ENCODE measurements around the gene SLIT1. TPM values are rescaled to one million over a fixed set of nuclear protein-coding genes. Genes with fewer than 3 reads are reported as not detected.

SLIT1 gene
- total and polyA plus RNA-seq, 2 donors (not counting 1 experiment from before 2014, with no cell fraction given) = 0.15 to 0.49 TPM

GRCh38 chr10:97222326-97222961 is 36.7 kb upstream of the SLIT1 start:
- no peak overlapping the region for H3K9ac ChIP-seq (ENCODE audit: low read length)
- no peaks in the 10 kb centered on the region for H3K79me2 ChIP-seq (ENCODE audit: control insufficient read depth, insufficient read depth, low read length)
- H3K27ac ChIP-seq (ENCODE audit: low read length in 2 of 2) = no peak overlapping the region
- H2AFZ ChIP-seq (ENCODE audit: insufficient read depth, low read depth, low read length, poor library complexity, severe bottlenecking) = no peak overlapping the region
- H3K4me3 Mint-ChIP-seq = no peak overlapping the region
- H3K4me1 ChIP-seq (ENCODE audit: control insufficient read depth in 2 of 2, insufficient read depth in 2 of 2, low read length in 2 of 2) = no peaks in the 10 kb centered on the region
- peaks cover 2 to 34% of the 10 kb centered on the region in 2 experiments for H3K36me3 ChIP-seq (replicated peaks in 1 of 2; ENCODE audit: control extremely low read depth in 1 of 2, control insufficient read depth in 1 of 2, extremely low read depth in 1 of 2, insufficient read depth in 2 of 2, low read length in 1 of 2)
- no peak overlapping the region for H3K27ac Mint-ChIP-seq
- POLR2A ChIA-PET = no interaction called here
- no peak overlapping the region for H3K4me2 ChIP-seq (replicated peaks; ENCODE audit: low read depth, low read length, poor library complexity, severe bottlenecking)
- DNase-seq (no peak), ATAC-seq (ENCODE audit: low read depth) (no peak)
- 97% methylated on average over 5 of the region's 6 CpGs for WGBS (ENCODE audit: insufficient coverage)
- intact Hi-C loops (cut with micrococcal nuclease) = no loop called here
- no peaks in the 10 kb centered on the region for H3K27me3 Mint-ChIP-seq
- H3K27me3 ChIP-seq (replicated peaks in 1 of 4; ENCODE audit: control extremely low read depth in 1 of 4, control insufficient read depth in 3 of 4, insufficient read depth in 4 of 4, low read length in 3 of 4) = no peaks in the 10 kb centered on the region
- no peak overlapping the region for H3K4me3 ChIP-seq (ENCODE audit: control extremely low read depth in 1 of 5, extremely low read depth in 1 of 5, insufficient read depth in 1 of 5, low read depth in 2 of 5, low read length in 4 of 5)
- TF ChIP-seq EZH2 (IDR thresholded peaks at IDR 0.05; ENCODE audit: borderline replicate concordance, insufficient read depth, low read depth, low read length, poor library complexity, severe bottlenecking) = no peak
- TF ChIP-seq, protein P1, sequence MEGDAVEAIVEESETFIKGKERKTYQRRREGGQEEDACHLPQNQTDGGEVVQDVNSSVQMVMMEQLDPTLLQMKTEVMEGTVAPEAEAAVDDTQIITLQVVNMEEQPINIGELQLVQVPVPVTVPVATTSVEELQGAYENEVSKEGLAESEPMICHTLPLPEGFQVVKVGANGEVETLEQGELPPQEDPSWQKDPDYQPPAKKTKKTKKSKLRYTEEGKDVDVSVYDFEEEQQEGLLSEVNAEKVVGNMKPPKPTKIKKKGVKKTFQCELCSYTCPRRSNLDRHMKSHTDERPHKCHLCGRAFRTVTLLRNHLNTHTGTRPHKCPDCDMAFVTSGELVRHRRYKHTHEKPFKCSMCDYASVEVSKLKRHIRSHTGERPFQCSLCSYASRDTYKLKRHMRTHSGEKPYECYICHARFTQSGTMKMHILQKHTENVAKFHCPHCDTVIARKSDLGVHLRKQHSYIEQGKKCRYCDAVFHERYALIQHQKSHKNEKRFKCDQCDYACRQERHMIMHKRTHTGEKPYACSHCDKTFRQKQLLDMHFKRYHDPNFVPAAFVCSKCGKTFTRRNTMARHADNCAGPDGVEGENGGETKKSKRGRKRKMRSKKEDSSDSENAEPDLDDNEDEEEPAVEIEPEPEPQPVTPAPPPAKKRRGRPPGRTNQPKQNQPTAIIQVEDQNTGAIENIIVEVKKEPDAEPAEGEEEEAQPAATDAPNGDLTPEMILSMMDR (IDR thresholded peaks at IDR 0.05) = no peak
- H3K4me1 Mint-ChIP-seq = no peaks in the 10 kb centered on the region
- H3K9me3 ChIP-seq (ENCODE audit: control extremely low read depth in 1 of 3, control insufficient read depth in 2 of 3, insufficient read depth in 1 of 3, low read length in 2 of 3) = no peaks in the 10 kb centered on the region
- H3K9me3 Mint-ChIP-seq (ENCODE audit: insufficient read depth) = no peaks in the 10 kb centered on the region
- no peaks in the 10 kb centered on the region for H4K20me1 ChIP-seq (ENCODE audit: control insufficient read depth, insufficient read depth, low read length, poor library complexity, severe bottlenecking)
- CTCF ChIA-PET = interaction anchor here (0.9 to 3.4 kb wide), 3 partner anchors 12 to 149 kb away, joined by 3 to 22 read pairs (median 4); no protein-coding TSS in a partner anchor

- ATAC-seq (ENCODE audit: low read depth) = no peak
- Histone ChIP-seq H3K9ac (ENCODE audit: low read length) (no peak overlapping the region), H3K27me3 (replicated peaks in 1 of 4; ENCODE audit: control extremely low read depth in 1 of 4, control insufficient read depth in 3 of 4, insufficient read depth in 4 of 4, low read length in 3 of 4) (no peaks in the 10 kb centered on the region), H3K4me3 (ENCODE audit: control extremely low read depth in 1 of 5, extremely low read depth in 1 of 5, insufficient read depth in 1 of 5, low read depth in 2 of 5, low read length in 4 of 5) (no peak overlapping the region), H3K9me3 (ENCODE audit: control extremely low read depth in 1 of 3, control insufficient read depth in 2 of 3, insufficient read depth in 1 of 3, low read length in 2 of 3) (no peaks in the 10 kb centered on the region), H3K27ac (ENCODE audit: low read length in 2 of 2) (no peak overlapping the region), H3K79me2 (ENCODE audit: control insufficient read depth, insufficient read depth, low read length) (no peaks in the 10 kb centered on the region), H4K20me1 (ENCODE audit: control insufficient read depth, insufficient read depth, low read length, poor library complexity, severe bottlenecking) (no peaks in the 10 kb centered on the region), H3K4me1 (ENCODE audit: control insufficient read depth in 2 of 2, insufficient read depth in 2 of 2, low read length in 2 of 2) (no peaks in the 10 kb centered on the region), H2AFZ (ENCODE audit: insufficient read depth, low read depth, low read length, poor library complexity, severe bottlenecking) (no peak overlapping the region), H3K36me3 (replicated peaks in 1 of 2; ENCODE audit: control extremely low read depth in 1 of 2, control insufficient read depth in 1 of 2, extremely low read depth in 1 of 2, insufficient read depth in 2 of 2, low read length in 1 of 2) (peaks cover 0 to 29% of the 10 kb centered on the region in 2 experiments), H3K4me2 (replicated peaks; ENCODE audit: low read depth, low read length, poor library complexity, severe bottlenecking) (no peak overlapping the region)
- Mint-ChIP-seq H3K4me1 (no peaks in the 10 kb centered on the region), H3K27me3 (no peaks in the 10 kb centered on the region), H3K27ac (no peak overlapping the region), H3K4me3 (no peak overlapping the region), H3K9me3 (ENCODE audit: insufficient read depth) (no peaks in the 10 kb centered on the region)
- ChIA-PET CTCF (interaction anchor here (0.6 to 3.4 kb wide), 3 partner anchors 10 to 350 kb away, joined by 3 to 22 read pairs (median 6); no protein-coding TSS in a partner anchor), POLR2A (no interaction called here)
- TF ChIP-seq, protein P1 (IDR thresholded peaks at IDR 0.05) = no peak
- no peak for TF ChIP-seq EZH2 (IDR thresholded peaks at IDR 0.05; ENCODE audit: borderline replicate concordance, insufficient read depth, low read depth, low read length, poor library complexity, severe bottlenecking)
- DNase-seq = no peak
- WGBS (ENCODE audit: insufficient coverage) = 90% methylated on average over 3 of the region's 3 CpGs
- intact Hi-C loops (cut with micrococcal nuclease) = no loop called here
Measured at GRCh38 chr10:97220355-97220754, 34.6 kb upstream of the SLIT1 start.
